ELF-1 (cell line): ENCODE measurements around the gene FHOD1.

ENCODE experiments used
- DNase-seq: peaks from one replicate; pipeline ENCODE4 v3.0.0-alpha.2; 2016; ENCODE audit warnings: low read depth, low spot score

Gene FHOD1

GRCh38 chr16:67247192-67248072 lies at the start of gene FHOD1:
Gene FHOD1, minus strand, starts transcription at chr16:67247481. Its CDS starts 71 bp downstream, at chr16:67247410.
- peak; percentile 93 for DNase-seq

- no peak for DNase-seq
These were observed 49.1 kb upstream of the FHOD1 start for GRCh38 chr16:67296420-67296819.

GRCh38 chr16:67294938-67295361 lies 47.7 kb upstream of the FHOD1 start:
- DNase-seq, result no peak

GRCh38 chr16:67294171-67294757 lies 47.0 kb upstream of the FHOD1 start:
- no peak for DNase-seq

GRCh38 chr16:67291461-67291860 lies 44.2 kb upstream of the FHOD1 start:
- no peak for DNase-seq

- DNase-seq, result no peak
These were observed 40.7 kb upstream of the FHOD1 start for GRCh38 chr16:67287960-67288359.

- no peak for DNase-seq
These were observed 39.4 kb upstream of the FHOD1 start for GRCh38 chr16:67286441-67287235.

GRCh38 chr16:67284699-67285646 lies 37.7 kb upstream of the FHOD1 start:
- peak; percentile 79 for DNase-seq

GRCh38 chr16:67283826-67284555 lies 36.7 kb upstream of the FHOD1 start:
- DNase-seq, result no peak

- no peak for DNase-seq
These were observed 36.0 kb upstream of the FHOD1 start for GRCh38 chr16:67283039-67283825.

GRCh38 chr16:67282447-67282805 lies 35.1 kb upstream of the FHOD1 start:
- no peak for DNase-seq

- DNase-seq, result no peak
These were observed 34.5 kb upstream of the FHOD1 start for GRCh38 chr16:67281536-67282446.

GRCh38 chr16:67280090-67281015 lies 33.1 kb upstream of the FHOD1 start:
- no peak for DNase-seq

- peak; percentile 82 for DNase-seq
These were observed 32.2 kb upstream of the FHOD1 start, which contains the start of gene PLEKHG4 for GRCh38 chr16:67279296-67280089. Gene PLEKHG4, plus strand, starts transcription at chr16:67279532. Its CDS starts 513 bp downstream, at chr16:67280045.

GRCh38 chr16:67278773-67279295 lies 31.6 kb upstream of the FHOD1 start:
- DNase-seq, result no peak
